Endothelial cell of umbilical vein (primary cell): ENCODE measurements around the gene CD27. TPM values are rescaled to one million over a fixed set of nuclear protein-coding genes. Genes with fewer than 3 reads are reported as not detected.

Source experiments
- BruUV-seq: library from RNA; stranded (reverse); fragments of 400-500 nt; replicated peaks from 2 replicates; lab custom pipeline; 2021; lab: Mats Ljungman, UMichigan
- CTCF ChIA-PET: fragments of 300-600, 350-600 bp; sonication (Branson Sonifier 250); formaldehyde crosslinking; loops from one replicate; lab custom pipeline; 2021; ENCODE audit warnings: antibody characterized with exemption, inconsistent platforms; lab: Charles Lee
- POLR2A ChIA-PET: fragments of 300-600, 350-600 bp; sonication (Branson Sonifier 250); formaldehyde crosslinking; loops from one replicate; lab custom pipeline; 2021; ENCODE audit warnings: antibody characterized with exemption, inconsistent platforms; lab: Charles Lee
- DNase-seq: peaks from one replicate; pipeline ENCODE4 v3.0.0-alpha.2; 2011; ENCODE audit warnings: low read depth, low spot score
- FAIRE-seq: peaks from 2 replicates; lab custom pipeline; 2011; peaks lifted over from hg19 to GRCh38; lab: Jason Lieb, UNC
- H2AFZ ChIP-seq: 2 replicates; pipeline ENCODE4 v1.6.0; 2012; ENCODE audit warnings: low read depth, low read length, control low read depth, inconsistent platforms
- H3K27ac ChIP-seq: 2 replicates; pipeline ENCODE4 v1.5.1; 2011; ENCODE audit warnings: low read depth, mild to moderate bottlenecking, control low read depth, low read length, moderate library complexity; ENCODE audit not compliant: insufficient read depth
- H3K27me3 ChIP-seq, 2 experiments: 2 replicates each; pipeline versions ENCODE4 v1.6.0 to v1.6.1; 2011; ENCODE audit warnings: low read length in 2 of 2, mixed read lengths in 1 of 2; ENCODE audit not compliant: control insufficient read depth in 2 of 2, insufficient read depth in 2 of 2
- H3K36me3 ChIP-seq, 2 experiments: 2 replicates in 1 of 2; 3 replicates in 1 of 2; pipeline ENCODE4 v1.5.1; 2011; ENCODE audit warnings: low read length in 2 of 2, mild to moderate bottlenecking in 1 of 2, moderate library complexity in 1 of 2; ENCODE audit not compliant: control insufficient read depth in 2 of 2, insufficient read depth in 2 of 2; ENCODE audit errors: extremely low read depth in 1 of 2
- H3K4me1 ChIP-seq: 3 replicates; pipeline ENCODE4 v1.5.1; 2011; ENCODE audit warnings: mild to moderate bottlenecking, low read length; ENCODE audit not compliant: control insufficient read depth, insufficient read depth; ENCODE audit errors: extremely low read depth
- H3K4me2 ChIP-seq: 2 replicates; pipeline ENCODE4 v1.6.1; 2011; ENCODE audit warnings: low read length, control low read depth, mixed read lengths; ENCODE audit not compliant: insufficient read depth
- H3K4me3 ChIP-seq, 3 experiments: fragments of 200-600 bp in 1 of 3; sonication (generic), shearing (Covaris generic) in 1 of 3; replicated peaks in 1 of 3; 2 replicates each; pipeline ENCODE4 v1.5.1; 2011 to 2016; ENCODE audit warnings: control low read depth in 3 of 3, low read length in 3 of 3, mild to moderate bottlenecking in 2 of 3, inconsistent platforms in 1 of 3, low read depth in 1 of 3, moderate library complexity in 1 of 3; ENCODE audit not compliant: insufficient read depth in 1 of 3
- H3K79me2 ChIP-seq: 2 replicates; pipeline ENCODE4 v1.6.0; 2012; ENCODE audit warnings: low read length, inconsistent platforms; ENCODE audit not compliant: control insufficient read depth, insufficient read depth
- H3K9ac ChIP-seq: replicated peaks from 2 replicates; pipeline ENCODE3; 2011; ENCODE audit warnings: low read length, control low read depth; ENCODE audit not compliant: insufficient read depth; ENCODE audit errors: extremely low read depth
- H3K9me1 ChIP-seq: replicated peaks from 3 replicates; pipeline ENCODE4 v1.6.0; 2011; ENCODE audit warnings: mild to moderate bottlenecking, low read length; ENCODE audit not compliant: control insufficient read depth, insufficient read depth; ENCODE audit errors: extremely low read depth
- H3K9me3 ChIP-seq: replicated peaks from 2 replicates; pipeline ENCODE4 v1.5.1; 2012; ENCODE audit warnings: low read length, inconsistent platforms; ENCODE audit not compliant: control insufficient read depth, insufficient read depth
- H4K20me1 ChIP-seq: replicated peaks from 2 replicates; pipeline ENCODE3; 2011; ENCODE audit warnings: mild to moderate bottlenecking, low read length; ENCODE audit not compliant: control insufficient read depth, insufficient read depth; ENCODE audit errors: extremely low read depth
- CTCF ChIP-seq, 2 donors: IDR thresholded peaks; 1 replicate in 1 of 2; 2 replicates in 1 of 2; pipeline ENCODE4 v1.5.1; 2011; ENCODE audit warnings: low read length in 2 of 2, mild to moderate bottlenecking in 2 of 2, moderate library complexity in 2 of 2, control low read depth in 1 of 2, inconsistent platforms in 1 of 2, low read depth in 1 of 2; ENCODE audit not compliant: insufficient read depth in 1 of 2; ENCODE audit errors: extremely low read depth in 1 of 2
- EZH2 ChIP-seq: IDR thresholded peaks from 2 replicates; pipeline ENCODE4 v1.6.1; 2012; ENCODE audit warnings: borderline replicate concordance, low read depth, mild to moderate bottlenecking, moderate library complexity, low read length, inconsistent platforms; ENCODE audit not compliant: severe bottlenecking
- FOS ChIP-seq: IDR thresholded peaks from 2 replicates; pipeline ENCODE4 v1.6.1; 2011; ENCODE audit warnings: mild to moderate bottlenecking, low read length, moderate library complexity, borderline replicate concordance; ENCODE audit not compliant: insufficient read depth
- GATA2 ChIP-seq: IDR thresholded peaks from 2 replicates; pipeline ENCODE4 v1.7.0; 2011; ENCODE audit warnings: low read depth, mild to moderate bottlenecking, moderate library complexity, mixed read lengths, low read length; ENCODE audit not compliant: insufficient read length, insufficient read depth
- JUN ChIP-seq: IDR thresholded peaks from 2 replicates; pipeline ENCODE4 v1.6.1; 2011; ENCODE audit warnings: borderline replicate concordance, low read depth; ENCODE audit not compliant: insufficient read length, insufficient read depth
- MAX ChIP-seq: IDR thresholded peaks from 2 replicates; pipeline ENCODE4 v1.6.1; 2011; ENCODE audit not compliant: insufficient read depth, insufficient read length
- MYC ChIP-seq: IDR thresholded peaks from one replicate; pipeline ENCODE4 v1.6.1; 2011; ENCODE audit warnings: mild to moderate bottlenecking, low read depth, low read length
- POLR2A ChIP-seq: IDR thresholded peaks from 2 replicates; pipeline ENCODE4 v1.6.1; 2012; ENCODE audit warnings: low read depth, mild to moderate bottlenecking, control low read depth, low read length
- POLR2AphosphoS5 ChIP-seq: IDR thresholded peaks from 2 replicates; pipeline ENCODE4 v1.6.1; 2012; ENCODE audit warnings: low read depth, mild to moderate bottlenecking, control low read depth, low read length, moderate library complexity; ENCODE audit not compliant: insufficient read depth
- dilution Hi-C: fragments of 300-500 bp; cut with MboI; formaldehyde crosslinking; loops from one replicate; pipeline ENCODE4 v1.15.0; 2019; ENCODE audit warnings: low sequenced_read_pairs; ENCODE audit not compliant: extremely low pct_ligation_motif_present
- intact Hi-C: fragments of 100-400 bp; cut with micrococcal nuclease; formaldehyde crosslinking; loops from one replicate; pipeline ENCODE4 v1.10.0; 2022
- polyA plus RNA-seq, 4 experiments: library from polyadenylated mRNA; depleted of rRNA in 3 of 4; stranded (reverse) in 3 of 4; unstranded in 1 of 4; fragments of >200 nt; gene quantifications; 2 replicates each; pipeline versions ENCODE4 v1.2.1 to v1.2.3, GENCODE V29; 2011 to 2012; ENCODE audit warnings: missing spikeins in 1 of 4
- total RNA-seq: library from RNA; stranded (reverse); gene quantifications from 2 replicates; pipeline ENCODE4 v1.2.3, GENCODE V29; 2021

The CD27 gene
- total and polyA plus RNA-seq, 2 donors (not counting 3 experiments of a cell fraction or from before 2014, with no cell fraction given) = not detected

- FAIRE-seq (no peak), DNase-seq (no peak)
- H3K4me1 ChIP-seq = peaks cover 13% of the 10 kb centered on the region
- H4K20me1 ChIP-seq = no peaks in the 10 kb centered on the region
- intact Hi-C loops (no loop called here), dilution Hi-C loops (no loop called here)
- H3K36me3 ChIP-seq = peaks cover 6 to 26% of the 10 kb centered on the region in 2 experiments
- H3K4me3 ChIP-seq = no peak overlapping the region
- H3K4me2 ChIP-seq = no peak overlapping the region
- H3K27ac ChIP-seq = no peak overlapping the region
- no peaks in the 10 kb centered on the region for H3K79me2 ChIP-seq
- no peaks in the 10 kb centered on the region for H3K9me3 ChIP-seq
- H3K9me1 ChIP-seq = no peaks in the 10 kb centered on the region
- no peak overlapping the region for H3K9ac ChIP-seq
- TF ChIP-seq GATA2 (no peak), CTCF (IDR thresholded peaks at IDR 0.05; ENCODE audit: extremely low read depth in 1 of 2, insufficient read depth in 1 of 2, low read depth in 1 of 2, low read length in 2 of 2) (no peak), POLR2AphosphoS5 (no peak), FOS (no peak), POLR2A (no peak), MYC (no peak), MAX (no peak), EZH2 (no peak), JUN (no peak)
- H3K27me3 ChIP-seq = no peaks in the 10 kb centered on the region
- no peak overlapping the region for H2AFZ ChIP-seq
- no TSS peak for BruUV-seq
- ChIA-PET CTCF (interaction anchor here (1.2 to 3.8 kb wide), 2 partner anchors 38 to 78 kb away, joined by 3 to 17 read pairs; partner anchors contain the start of gene LTBR), POLR2A (interaction anchor here (2.0 kb wide), 1 partner anchor 9 kb away, joined by 9 read pairs; the partner anchor contains the start of gene VAMP1)
Measured at GRCh38 chr12:6461401-6462233, 16.9 kb downstream of the CD27 start.
